SK-N-SH treated with all-trans-retinoic acid at 6 μM for 48 hours (cell line): ENCODE results near the gene PSMC3IP.

ENCODE experiments used
- ESRRG ChIP-seq: fragments of 250-450 bp; sonication (Bioruptor Pico); IDR thresholded peaks from 2 replicates; pipeline ENCODE4 v1.6.1; 2021; ENCODE audit warnings: mild to moderate bottlenecking
- ISL1 ChIP-seq: fragments of 250-450 bp; sonication (Bioruptor Pico); IDR thresholded peaks from 2 replicates; pipeline ENCODE4 v2.1.2; 2022; ENCODE audit warnings: mild to moderate bottlenecking, moderate library complexity
- ZFP3 ChIP-seq: fragments of 250-450 bp; sonication (Bioruptor Pico); IDR thresholded peaks from 2 replicates; pipeline ENCODE4 v1.5.0; 2020; ENCODE audit warnings: mild to moderate bottlenecking, moderate library complexity
- TF ChIP-seq, protein P1 (sequence below): fragments of 250-450 bp; sonication (Bioruptor Pico); IDR thresholded peaks from 2 replicates; pipeline ENCODE4 v1.8.0; 2021; ENCODE audit warnings: low read depth, mild to moderate bottlenecking, moderate library complexity, borderline replicate concordance

DNA sequence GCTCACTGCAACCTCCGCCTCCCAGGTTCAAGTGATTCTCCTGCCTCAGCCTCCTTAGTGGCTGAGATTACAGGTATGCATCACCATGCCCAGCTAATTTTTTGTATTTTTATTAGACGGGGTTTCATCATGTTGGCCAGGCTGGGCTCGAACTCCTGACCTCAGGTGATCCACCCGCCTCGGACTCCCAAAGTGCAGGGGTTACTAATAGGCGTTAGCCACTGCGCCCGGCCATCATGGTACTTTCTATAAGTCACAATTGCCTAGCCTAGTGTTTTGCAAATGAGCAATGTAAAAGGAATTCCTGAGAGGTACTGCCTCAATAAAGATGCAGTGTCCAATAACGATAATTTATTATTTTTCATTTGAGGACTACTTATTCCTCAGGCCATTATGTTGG lies 13.9 kb upstream of the PSMC3IP start:
- TF ChIP-seq ESRRG (CRISPR knock-in tag): no peak
- TF ChIP-seq, protein P1, sequence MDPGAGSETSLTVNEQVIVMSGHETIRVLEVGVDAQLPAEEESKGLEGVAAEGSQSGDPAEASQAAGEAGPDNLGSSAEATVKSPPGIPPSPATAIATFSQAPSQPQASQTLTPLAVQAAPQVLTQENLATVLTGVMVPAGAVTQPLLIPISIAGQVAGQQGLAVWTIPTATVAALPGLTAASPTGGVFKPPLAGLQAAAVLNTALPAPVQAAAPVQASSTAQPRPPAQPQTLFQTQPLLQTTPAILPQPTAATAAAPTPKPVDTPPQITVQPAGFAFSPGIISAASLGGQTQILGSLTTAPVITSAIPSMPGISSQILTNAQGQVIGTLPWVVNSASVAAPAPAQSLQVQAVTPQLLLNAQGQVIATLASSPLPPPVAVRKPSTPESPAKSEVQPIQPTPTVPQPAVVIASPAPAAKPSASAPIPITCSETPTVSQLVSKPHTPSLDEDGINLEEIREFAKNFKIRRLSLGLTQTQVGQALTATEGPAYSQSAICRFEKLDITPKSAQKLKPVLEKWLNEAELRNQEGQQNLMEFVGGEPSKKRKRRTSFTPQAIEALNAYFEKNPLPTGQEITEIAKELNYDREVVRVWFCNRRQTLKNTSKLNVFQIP (CRISPR knock-in tag): no peak
- TF ChIP-seq ZFP3 (CRISPR knock-in tag): no peak
- TF ChIP-seq ISL1 (CRISPR knock-in tag): no peak
